ENCODE results near the gene ANGPTL2.

Gene ANGPTL2

GRCh38 chr9:127078988-127079387 lies 43.4 kb downstream of the ANGPTL2 start:
- Histone ChIP-seq H3K9me3 (no peaks in the 10 kb centered on the region), H3K4me1 (ENCODE audit: control insufficient read depth in 1 of 2, insufficient read depth in 1 of 2, low read depth in 1 of 2, low read length in 1 of 2) (no peaks in the 10 kb centered on the region), H3K36me3 (no peaks in the 10 kb centered on the region), H3K27me3 (peaks cover 6% of the 10 kb centered on the region), H3K4me3 (ENCODE audit: low read depth in 1 of 2, low read length in 1 of 2) (no peak overlapping the region), H3K27ac (no peak overlapping the region)
- TF ChIP-seq CTCF (IDR thresholded peaks at IDR 0.05): no peak

- peaks cover 6% of the 10 kb centered on the region for H3K27me3 ChIP-seq
- H3K4me3 ChIP-seq (ENCODE audit: low read depth in 1 of 2, low read length in 1 of 2): no peak overlapping the region
- H3K36me3 ChIP-seq: no peaks in the 10 kb centered on the region
- H3K9me3 ChIP-seq: no peaks in the 10 kb centered on the region
- no peak for TF ChIP-seq CTCF (IDR thresholded peaks at IDR 0.05)
- no peaks in the 10 kb centered on the region for H3K4me1 ChIP-seq (ENCODE audit: control insufficient read depth in 1 of 2, insufficient read depth in 1 of 2, low read depth in 1 of 2, low read length in 1 of 2)
- no peak overlapping the region for H3K27ac ChIP-seq
These were observed 44.1 kb downstream of the ANGPTL2 start for GRCh38 chr9:127078336-127078735.

- TF ChIP-seq CTCF (IDR thresholded peaks at IDR 0.05): no peak
- Histone ChIP-seq H3K4me3 (ENCODE audit: low read depth in 1 of 2, low read length in 1 of 2) (no peak overlapping the region), H3K9me3 (no peaks in the 10 kb centered on the region), H3K27ac (no peak overlapping the region), H3K36me3 (no peaks in the 10 kb centered on the region), H3K4me1 (ENCODE audit: control insufficient read depth in 1 of 2, insufficient read depth in 1 of 2, low read depth in 1 of 2, low read length in 1 of 2) (no peaks in the 10 kb centered on the region), H3K27me3 (peaks cover 6% of the 10 kb centered on the region)
These were observed 44.8 kb downstream of the ANGPTL2 start for GRCh38 chr9:127077644-127077946.

GRCh38 chr9:127076860-127077643 lies 45.4 kb downstream of the ANGPTL2 start:
- H3K9me3 ChIP-seq: no peaks in the 10 kb centered on the region
- no peak overlapping the region for H3K27ac ChIP-seq
- TF ChIP-seq CTCF (IDR thresholded peaks at IDR 0.05): no peak
- no peak overlapping the region for H3K4me3 ChIP-seq (ENCODE audit: low read depth in 1 of 2, low read length in 1 of 2)
- H3K36me3 ChIP-seq: no peaks in the 10 kb centered on the region
- no peaks in the 10 kb centered on the region for H3K4me1 ChIP-seq (ENCODE audit: control insufficient read depth in 1 of 2, insufficient read depth in 1 of 2, low read depth in 1 of 2, low read length in 1 of 2)
- peaks cover 6% of the 10 kb centered on the region for H3K27me3 ChIP-seq

- Histone ChIP-seq H3K36me3 (no peaks in the 10 kb centered on the region), H3K27me3 (peaks cover 6% of the 10 kb centered on the region), H3K27ac (no peak overlapping the region), H3K4me1 (ENCODE audit: control insufficient read depth in 1 of 2, insufficient read depth in 1 of 2, low read depth in 1 of 2, low read length in 1 of 2) (no peaks in the 10 kb centered on the region), H3K4me3 (ENCODE audit: low read depth in 1 of 2, low read length in 1 of 2) (no peak overlapping the region), H3K9me3 (no peaks in the 10 kb centered on the region)
- no peak for TF ChIP-seq CTCF (IDR thresholded peaks at IDR 0.05)
These were observed 46.6 kb downstream of the ANGPTL2 start for GRCh38 chr9:127075624-127076372.
